Adrenal gland (tissue), 12 donors: Measurements from ENCODE around the gene ARHGAP8. TPM values are rescaled to one million over a fixed set of nuclear protein-coding genes. Genes with fewer than 3 reads are reported as not detected.

ENCODE experiments used
- DNase-seq, 7 donors: peaks; one replicate each; pipeline ENCODE4 v3.0.0-alpha.2; 2019 to 2020
- H3K27ac ChIP-seq, 5 donors: fragments of 200-600 bp; sonication (generic) in 4 of 5; 1 replicate in 3 of 5; 2 replicates in 2 of 5; pipeline versions ENCODE4 v1.5.1 to v1.8.0; 2016 to 2020; ENCODE audit warnings: mild to moderate bottlenecking in 1 of 5
- H3K27me3 ChIP-seq: fragments of 200-600 bp; 2 replicates; pipeline ENCODE4 v1.8.0; 2021
- H3K36me3 ChIP-seq, 2 donors: fragments of 200-600 bp; replicated peaks in 1 of 2; 1 replicate in 1 of 2; 2 replicates in 1 of 2; pipeline versions ENCODE4 v1.5.1 to v1.8.0; 2018 to 2022
- H3K4me1 ChIP-seq, 2 donors: fragments of 200-600 bp; replicated peaks in 1 of 2; 1 replicate in 1 of 2; 2 replicates in 1 of 2; pipeline versions ENCODE4 v1.5.1 to v1.8.0; 2018 to 2021
- H3K4me3 ChIP-seq, 4 donors: fragments of 200-600 bp; sonication (generic) in 3 of 4; one replicate each; pipeline ENCODE4 v1.5.1; 2016 to 2018
- H3K9me3 ChIP-seq, 3 donors: fragments of 200-600 bp; sonication (generic) in 1 of 3; replicated peaks in 1 of 3; 1 replicate in 2 of 3; 2 replicates in 1 of 3; pipeline versions ENCODE4 v1.5.1 to v1.8.0; 2016 to 2021
- POLR2A ChIP-seq, 2 donors: fragments of 450-650 bp; IDR thresholded peaks; one replicate each; pipeline ENCODE4 v1.6.1; 2017; ENCODE audit warnings: antibody characterized with exemption in 2 of 2, mild to moderate bottlenecking in 2 of 2, moderate library complexity in 1 of 2
- WGBS, 4 donors: extraction: QIAGEN DNeasy Blood & Tissue Kit in 2 of 4; methylation state at CpG; one replicate each; pipeline versions ENCODE4 v1.1.5 to v1.1.7; 2013 to 2017; 5-methylcytosine and 5-hydroxymethylcytosine counted together
- intact Hi-C, 2 donors: fragments of 100-400 bp; cut with DNase I; formaldehyde crosslinking; loops; one replicate each; pipeline versions ENCODE4 v1.14.1 to v1.15.0; 2022 to 2023
- polyA plus RNA-seq, 3 donors: library from polyadenylated mRNA; stranded (reverse); fragments of 200-250 nt in 2 of 3; fragments of 350-450 nt in 1 of 3; fragmentation: Illumina TruSeq in 1 of 3; extraction: RNeasy Lipid Tissue Mini Kit (QIAGEN cat#74804) in 1 of 3; gene quantifications; one replicate each; pipeline ENCODE4 v1.2.3, GENCODE V29; 2013 to 2014
- total RNA-seq, 9 donors: library from RNA; depleted of rRNA in 4 of 9; stranded (reverse); fragments of >200 nt in 4 of 9; fragments of 120-200 nt in 1 of 9; fragmentation: NEBNext Ultra II Directional in 1 of 9; extraction: Animal tissue kit (Norgen Biotek cat#: 25700) in 1 of 9; gene quantifications; one replicate each; pipeline versions ENCODE4 v1.1.0 to v1.2.4, GENCODE V29; 2013 to 2023
- TF ChIP-seq, protein P1 (sequence below), 6 experiments: fragments of 450-650 bp in 4 of 6; fragments of 200-600 bp in 2 of 6; sonication (generic) in 1 of 6; IDR thresholded peaks; 1 replicate in 5 of 6; 2 replicates in 1 of 6; pipeline versions ENCODE4 v1.5.1 to v1.8.0; 2016 to 2021; ENCODE audit warnings: antibody characterized with exemption in 6 of 6, mild to moderate bottlenecking in 2 of 6, moderate library complexity in 1 of 6
- donor health status: healthy with polysubstance abuse.
- donor health status: Bipolar disorder and iron deficiency.
- donor health status: DM: yes; HTN: yes; CAD: no.
- donor health status: DM: no; HTN: no; CAD: no.
- donor health status: DM: no; HTN: no; CAD: no.
- donor health status: DM: yes; HTN: yes; CAD: no.

Gene ARHGAP8
- total and polyA plus RNA-seq, 12 donors, result 0.12 to 17.8 (median 1.1) TPM

DNA sequence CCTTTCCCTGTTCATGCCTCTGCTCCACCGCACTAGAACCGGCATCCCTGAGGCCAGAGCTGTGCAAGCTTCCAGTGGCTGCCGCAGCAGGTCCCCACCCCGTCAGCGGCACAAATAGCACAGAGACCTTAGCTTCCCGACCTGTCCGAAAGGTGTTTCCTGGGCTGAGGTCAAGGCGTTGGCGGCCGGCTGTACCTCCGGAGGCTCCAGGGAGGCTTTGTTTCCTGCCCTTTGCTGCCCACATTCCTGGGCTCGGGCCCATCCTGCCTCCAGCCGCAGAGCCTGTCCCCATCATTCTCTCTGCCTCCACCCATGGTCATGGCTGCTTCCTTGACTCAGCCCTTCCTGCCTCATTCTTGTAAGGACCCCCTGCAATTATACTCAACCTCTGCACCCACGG is 31.2 kb downstream of the ARHGAP8 start:
- Histone ChIP-seq H3K27ac (no peak overlapping the region), H3K4me1 (no peaks in the 10 kb centered on the region), H3K9me3 (no peaks in the 10 kb centered on the region), H3K27me3 (no peaks in the 10 kb centered on the region), H3K36me3 (no peaks in the 10 kb centered on the region), H3K4me3 (no peak overlapping the region)
- intact Hi-C loops, result no loop called here
- WGBS, 4 donors, result 43 to 61% (median 54%) methylated on average over 10 to 14 of the region's 14 CpGs
- TF ChIP-seq, protein P1, sequence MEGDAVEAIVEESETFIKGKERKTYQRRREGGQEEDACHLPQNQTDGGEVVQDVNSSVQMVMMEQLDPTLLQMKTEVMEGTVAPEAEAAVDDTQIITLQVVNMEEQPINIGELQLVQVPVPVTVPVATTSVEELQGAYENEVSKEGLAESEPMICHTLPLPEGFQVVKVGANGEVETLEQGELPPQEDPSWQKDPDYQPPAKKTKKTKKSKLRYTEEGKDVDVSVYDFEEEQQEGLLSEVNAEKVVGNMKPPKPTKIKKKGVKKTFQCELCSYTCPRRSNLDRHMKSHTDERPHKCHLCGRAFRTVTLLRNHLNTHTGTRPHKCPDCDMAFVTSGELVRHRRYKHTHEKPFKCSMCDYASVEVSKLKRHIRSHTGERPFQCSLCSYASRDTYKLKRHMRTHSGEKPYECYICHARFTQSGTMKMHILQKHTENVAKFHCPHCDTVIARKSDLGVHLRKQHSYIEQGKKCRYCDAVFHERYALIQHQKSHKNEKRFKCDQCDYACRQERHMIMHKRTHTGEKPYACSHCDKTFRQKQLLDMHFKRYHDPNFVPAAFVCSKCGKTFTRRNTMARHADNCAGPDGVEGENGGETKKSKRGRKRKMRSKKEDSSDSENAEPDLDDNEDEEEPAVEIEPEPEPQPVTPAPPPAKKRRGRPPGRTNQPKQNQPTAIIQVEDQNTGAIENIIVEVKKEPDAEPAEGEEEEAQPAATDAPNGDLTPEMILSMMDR (IDR thresholded peaks at IDR 0.05), result no peak
- no peak for TF ChIP-seq POLR2A (IDR thresholded peaks at IDR 0.05)
- DNase-seq, result no peak

- intact Hi-C loops, result no loop called here
- no peaks in the 10 kb centered on the region for H3K36me3 ChIP-seq
- no peaks in the 10 kb centered on the region for H3K4me1 ChIP-seq
- H3K4me3 ChIP-seq, result no peak overlapping the region
- no peaks in the 10 kb centered on the region for H3K9me3 ChIP-seq
- TF ChIP-seq POLR2A (IDR thresholded peaks at IDR 0.05), result no peak
- TF ChIP-seq, protein P1 (IDR thresholded peaks at IDR 0.05), result no peak
- 81 to 93% (median 86%) methylated on average over 23 of the region's 23 CpGs for WGBS, 4 donors
- no peak for DNase-seq
- H3K27me3 ChIP-seq, result no peaks in the 10 kb centered on the region
- H3K27ac ChIP-seq, result no peak overlapping the region
Measured at GRCh38 chr22:44786136-44786535, 33.8 kb downstream of the ARHGAP8 start.

GRCh38 chr22:44786610-44787009 is 34.2 kb downstream of the ARHGAP8 start:
- no peak overlapping the region for H3K4me3 ChIP-seq
- H3K36me3 ChIP-seq, result no peaks in the 10 kb centered on the region
- H3K9me3 ChIP-seq, result no peaks in the 10 kb centered on the region
- DNase-seq, result no peak
- no peak overlapping the region for H3K27ac ChIP-seq
- TF ChIP-seq, protein P1 (IDR thresholded peaks at IDR 0.05), result no peak
- TF ChIP-seq POLR2A (IDR thresholded peaks at IDR 0.05), result no peak
- no peaks in the 10 kb centered on the region for H3K4me1 ChIP-seq
- WGBS, 4 donors, result 69 to 90% (median 79%) methylated on average over 5 to 7 of the region's 7 CpGs
- intact Hi-C loops, result no loop called here
- no peaks in the 10 kb centered on the region for H3K27me3 ChIP-seq

- Histone ChIP-seq H3K9me3 (no peaks in the 10 kb centered on the region), H3K27ac (no peak overlapping the region), H3K4me1 (no peaks in the 10 kb centered on the region), H3K4me3 (no peak overlapping the region), H3K36me3 (no peaks in the 10 kb centered on the region), H3K27me3 (no peaks in the 10 kb centered on the region)
- 70 to 76% (median 72%) methylated on average over 3 of the region's 3 CpGs for WGBS, 4 donors
- intact Hi-C loops, result no loop called here
- no peak for DNase-seq
- TF ChIP-seq, protein P1 (IDR thresholded peaks at IDR 0.05), result no peak
- TF ChIP-seq POLR2A (IDR thresholded peaks at IDR 0.05), result no peak
Measured at GRCh38 chr22:44787832-44788231, 35.5 kb downstream of the ARHGAP8 start.
